H9 (cell line): ENCODE results near the gene TGIF1. TPM values are rescaled to one million over a fixed set of nuclear protein-coding genes. Genes with fewer than 3 reads are reported as not detected.

Source experiments
- DNase-seq: peaks from one replicate; pipeline ENCODE4 v3.0.0-alpha.2; 2017
- H2AFZ ChIP-seq: one replicate; pipeline ENCODE4 v1.6.1; 2013; ENCODE audit warnings: mild to moderate bottlenecking, low read length, control low read depth, moderate library complexity
- H2AK5ac ChIP-seq: 2 replicates; pipeline ENCODE4 v1.6.1; 2013; ENCODE audit warnings: low read length, control low read depth, mixed read lengths; ENCODE audit not compliant: insufficient read length
- H2BK120ac ChIP-seq: one replicate; pipeline ENCODE4 v1.6.1; 2013; ENCODE audit warnings: low read depth, mild to moderate bottlenecking, low read length, control low read depth, inconsistent platforms; ENCODE audit not compliant: poor library complexity, severe bottlenecking
- H2BK12ac ChIP-seq: 2 replicates; pipeline ENCODE4 v1.6.1; 2013; ENCODE audit warnings: low read length, control low read depth, mixed read lengths, low read depth; ENCODE audit not compliant: insufficient read length
- H2BK15ac ChIP-seq: 2 replicates; pipeline ENCODE4 v1.6.1; 2013; ENCODE audit warnings: low read depth, low read length, control low read depth
- H2BK20ac ChIP-seq: one replicate; pipeline ENCODE4 v1.6.1; 2013; ENCODE audit warnings: low read depth, mild to moderate bottlenecking, low read length, control low read depth, inconsistent platforms; ENCODE audit not compliant: poor library complexity, severe bottlenecking
- H2BK5ac ChIP-seq: 2 replicates; pipeline ENCODE4 v1.6.1; 2013; ENCODE audit warnings: low read length, control low read depth, mixed read lengths; ENCODE audit not compliant: insufficient read length
- H3K14ac ChIP-seq: 2 replicates; pipeline ENCODE4 v1.6.1; 2013; ENCODE audit warnings: low read length, control low read depth; ENCODE audit not compliant: insufficient read depth
- H3K18ac ChIP-seq: 2 replicates; pipeline ENCODE4 v1.6.1; 2013; ENCODE audit warnings: low read depth, mild to moderate bottlenecking, mixed read lengths, low read length, control low read depth; ENCODE audit not compliant: insufficient read length
- H3K23ac ChIP-seq: 2 replicates; pipeline ENCODE4 v1.6.1; 2013; ENCODE audit warnings: low read length, control low read depth, mixed read lengths, low read depth; ENCODE audit not compliant: insufficient read length
- H3K23me2 ChIP-seq: 2 replicates; pipeline ENCODE4 v1.6.1; 2013; ENCODE audit warnings: low read depth, mild to moderate bottlenecking, mixed read lengths, low read length, control low read depth; ENCODE audit not compliant: insufficient read length, poor library complexity, severe bottlenecking
- H3K27ac ChIP-seq: 2 replicates; pipeline ENCODE4 v1.5.1; 2013; ENCODE audit warnings: low read length, control low read depth, mixed read lengths, low read depth; ENCODE audit not compliant: insufficient read length
- H3K27me3 ChIP-seq: 2 replicates; pipeline ENCODE4 v1.6.1; 2013; ENCODE audit warnings: low read length, control low read depth, inconsistent platforms; ENCODE audit not compliant: insufficient read depth
- H3K4ac ChIP-seq: 2 replicates; pipeline ENCODE4 v1.6.1; 2013; ENCODE audit warnings: low read depth, mild to moderate bottlenecking, control low read depth, inconsistent platforms, low read length, moderate library complexity
- H3K4me1 ChIP-seq: 2 replicates; pipeline ENCODE4 v1.6.1; 2013; ENCODE audit warnings: low read length, control low read depth, inconsistent platforms; ENCODE audit not compliant: insufficient read depth
- H3K4me2 ChIP-seq: 2 replicates; pipeline ENCODE4 v1.6.1; 2013; ENCODE audit warnings: low read length, control low read depth, mixed read lengths; ENCODE audit not compliant: insufficient read length, insufficient read depth
- H3K56ac ChIP-seq: 2 replicates; pipeline ENCODE4 v1.6.1; 2013; ENCODE audit warnings: low read depth, mild to moderate bottlenecking, mixed read lengths, low read length, control low read depth; ENCODE audit not compliant: insufficient read length
- H3K79me1 ChIP-seq: 2 replicates; pipeline ENCODE4 v1.6.1; 2013; ENCODE audit warnings: low read depth, mild to moderate bottlenecking, moderate library complexity, low read length, control low read depth, inconsistent platforms; ENCODE audit not compliant: insufficient read depth, poor library complexity, severe bottlenecking
- H3K79me2 ChIP-seq: 2 replicates; pipeline ENCODE4 v1.6.1; 2013; ENCODE audit warnings: low read length, control low read depth, inconsistent platforms; ENCODE audit not compliant: insufficient read depth
- H3K9ac ChIP-seq: 2 replicates; pipeline ENCODE4 v1.6.1; 2013; ENCODE audit warnings: low read length, control low read depth, mixed read lengths; ENCODE audit not compliant: insufficient read length; ENCODE audit errors: extremely low read depth
- H3K9me3 ChIP-seq: one replicate; pipeline ENCODE4 v1.6.1; 2013; ENCODE audit warnings: low read depth, low read length, inconsistent platforms; ENCODE audit not compliant: control insufficient read depth
- H3T11ph ChIP-seq: one replicate; pipeline ENCODE4 v1.6.1; 2013; ENCODE audit warnings: mild to moderate bottlenecking, low read length, control low read depth, inconsistent platforms
- H4K20me1 ChIP-seq: one replicate; pipeline ENCODE4 v1.6.1; 2013; ENCODE audit not compliant: control insufficient read depth, insufficient read length, insufficient read depth
- H4K5ac ChIP-seq: 2 replicates; pipeline ENCODE4 v1.6.1; 2013; ENCODE audit warnings: low read depth, mild to moderate bottlenecking, mixed read lengths, low read length, control low read depth; ENCODE audit not compliant: insufficient read length
- H4K8ac ChIP-seq: replicated peaks from 2 replicates; pipeline ENCODE4 v1.6.1; 2013; ENCODE audit warnings: low read length, control low read depth, mixed read lengths, low read depth; ENCODE audit not compliant: insufficient read length
- H4K91ac ChIP-seq: 2 replicates; pipeline ENCODE4 v1.6.1; 2013; ENCODE audit warnings: low read depth, mild to moderate bottlenecking, moderate library complexity, mixed read lengths, low read length, control low read depth; ENCODE audit not compliant: insufficient read length
- H3K27ac Mint-ChIP-seq, 3 experiments: 2 replicates in 2 of 3; 3 replicates in 1 of 3; pipeline ENCODE4 v1.8.0; 2020 to 2021; ENCODE audit warnings: mixed read lengths in 3 of 3, mild to moderate bottlenecking in 1 of 3, moderate library complexity in 1 of 3
- H3K27me3 Mint-ChIP-seq: 2 replicates; pipeline ENCODE4 v1.8.0; 2021; ENCODE audit warnings: low read depth, mild to moderate bottlenecking, moderate library complexity, mixed read lengths
- H3K36me3 Mint-ChIP-seq, 3 experiments: 2 replicates in 2 of 3; 3 replicates in 1 of 3; pipeline ENCODE4 v1.8.0; 2020 to 2021; ENCODE audit warnings: low read depth in 3 of 3, mixed read lengths in 3 of 3; ENCODE audit not compliant: insufficient read depth in 1 of 3
- H3K4me1 Mint-ChIP-seq, 2 experiments: 2 replicates each; pipeline ENCODE4 v1.8.0; 2020; ENCODE audit warnings: mixed read lengths in 2 of 2
- H3K4me3 Mint-ChIP-seq, 2 experiments: 2 replicates in 1 of 2; 3 replicates in 1 of 2; pipeline ENCODE4 v1.8.0; 2020 to 2021; ENCODE audit warnings: mild to moderate bottlenecking in 2 of 2, mixed read lengths in 2 of 2, moderate library complexity in 1 of 2
- H3K9me3 Mint-ChIP-seq, 2 experiments: 2 replicates in 1 of 2; 3 replicates in 1 of 2; pipeline ENCODE4 v1.8.0; 2020; ENCODE audit warnings: mild to moderate bottlenecking in 2 of 2, mixed read lengths in 2 of 2, moderate library complexity in 1 of 2
- CTCF ChIP-seq: fragments of 200-600 bp; sonication (generic); conservative IDR thresholded peaks from 3 replicates; pipeline ENCODE4 v1.8.0; 2021; ENCODE audit warnings: antibody characterized with exemption, mild to moderate bottlenecking
- WGBS: extraction: QIAGEN DNeasy Blood & Tissue Kit; methylation state at CpG from one replicate; pipeline ENCODE4 v1.1.7; 2013; ENCODE audit warnings: missing lambda C conversion rate, low lambda C conversion rate, mixed read lengths; ENCODE audit not compliant: insufficient read length; ENCODE audit errors: extremely low coverage; 5-methylcytosine and 5-hydroxymethylcytosine counted together
- total RNA-seq: library from RNA; stranded (reverse); gene quantifications from 2 replicates; pipeline ENCODE4 v1.2.1, GENCODE V29; 2021

TGIF1 gene
- total RNA-seq, 1 experiment from 2014 or later, result 261 TPM

- TF ChIP-seq CTCF, result no peak
- H3K23me2 ChIP-seq, result no peaks in the 10 kb centered on the region
- H3K79me2 ChIP-seq, result no peaks in the 10 kb centered on the region
- no peak overlapping the region for H2BK5ac ChIP-seq
- H3T11ph ChIP-seq, result no peak overlapping the region
- no peak overlapping the region for H3K14ac ChIP-seq
- H2AK5ac ChIP-seq, result no peak overlapping the region
- no peak overlapping the region for H2BK20ac ChIP-seq
- H3K4ac ChIP-seq, result no peak overlapping the region
- H3K18ac ChIP-seq, result no peak overlapping the region
- H4K8ac ChIP-seq, result no peak overlapping the region
- no peak overlapping the region for H3K4me2 ChIP-seq
- Mint-ChIP-seq H3K4me3 (no peak overlapping the region), H3K36me3 (no peaks in the 10 kb centered on the region), H3K27ac (no peak overlapping the region), H3K9me3 (no peaks in the 10 kb centered on the region), H3K27me3 (no peaks in the 10 kb centered on the region; the same call in 1 of the 2 replicates), H3K4me1 (peaks cover 22 to 31% of the 10 kb centered on the region in 2 experiments)
- H4K91ac ChIP-seq, result no peak overlapping the region
- H2BK12ac ChIP-seq, result no peak overlapping the region
- no peaks in the 10 kb centered on the region for H3K9me3 ChIP-seq
- no peak overlapping the region for H2AFZ ChIP-seq
- no peaks in the 10 kb centered on the region for H4K20me1 ChIP-seq
- no CpG with 5 or more reads among the region's 1 CpG for WGBS
- H2BK15ac ChIP-seq, result no peak overlapping the region
- no peaks in the 10 kb centered on the region for H3K79me1 ChIP-seq
- peaks cover 6% of the 10 kb centered on the region; the same call in 1 of the 2 replicates for H3K4me1 ChIP-seq
- no peak overlapping the region for H3K56ac ChIP-seq
- no peak overlapping the region for H3K9ac ChIP-seq
- H3K27me3 ChIP-seq, result no peaks in the 10 kb centered on the region
- no peak overlapping the region for H3K23ac ChIP-seq
- no peak overlapping the region for H4K5ac ChIP-seq
- H3K27ac ChIP-seq, result no peak overlapping the region
- no peak overlapping the region for H2BK120ac ChIP-seq
- DNase-seq, result no peak
Measured at GRCh38 chr18:3491981-3492555, 42.1 kb downstream of the TGIF1 start.
